ENCODE data around the gene PRKCH. TPM values are rescaled to one million over a fixed set of nuclear protein-coding genes. Genes with fewer than 3 reads are reported as not detected.
A peak's percentile ranks its signal among the peaks of the same experiment; 100 is the strongest.

Gene PRKCH
- total RNA-seq, 1 donor from 2014 or later: 8.4 TPM

DNA sequence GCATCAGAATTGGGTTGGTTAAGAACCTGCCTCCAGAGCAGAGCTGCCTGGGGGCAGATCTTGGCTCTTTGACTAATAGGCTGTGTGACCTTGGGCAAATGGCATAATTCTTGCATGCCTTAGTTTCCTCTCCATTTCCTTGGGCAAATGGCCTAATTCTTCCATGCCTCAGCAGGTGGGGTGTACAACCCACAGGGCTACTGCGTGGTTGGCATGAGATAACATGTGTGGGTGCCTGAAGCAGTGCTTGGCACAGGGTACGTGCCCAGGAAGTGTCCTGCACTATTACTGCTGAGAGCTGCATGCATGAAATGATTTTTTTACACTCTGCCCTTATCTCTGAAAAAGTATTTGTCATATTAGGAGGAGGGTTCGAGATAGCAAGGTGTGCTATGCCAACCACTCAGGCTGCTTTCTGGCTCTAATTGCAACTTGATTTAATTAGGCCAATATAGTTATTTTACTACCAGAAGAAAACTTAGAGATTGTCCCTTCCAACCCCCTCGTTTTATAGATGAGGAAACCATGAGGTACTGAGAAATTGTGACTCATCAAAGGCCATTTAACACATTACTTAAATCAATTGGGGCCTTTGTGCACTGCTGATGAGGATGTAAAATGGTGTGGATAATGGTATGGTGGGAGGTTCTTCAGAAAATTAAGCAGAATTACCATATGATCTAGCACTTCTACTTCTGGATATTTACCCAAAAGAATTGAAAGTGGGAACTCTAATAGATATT is 212.3 kb downstream of the PRKCH start:
- Histone ChIP-seq H3K36me3 (ENCODE audit: control insufficient read depth, insufficient read depth, low read length) (no peaks in the 10 kb centered on the region), H3K27me3 (ENCODE audit: control insufficient read depth, insufficient read depth, low read length) (no peaks in the 10 kb centered on the region), H3K4me3 (ENCODE audit: low read depth, low read length) (no peak overlapping the region)
- no peak for TF ChIP-seq CTCF (IDR thresholded peaks at IDR 0.05; ENCODE audit: insufficient read depth, low read length, poor library complexity, severe bottlenecking)
- DNase-seq (ENCODE audit: low read depth): no peak

- TF ChIP-seq CTCF (IDR thresholded peaks at IDR 0.05; ENCODE audit: insufficient read depth, low read length, poor library complexity, severe bottlenecking): no peak
- DNase-seq (ENCODE audit: low read depth): no peak
- Histone ChIP-seq H3K4me3 (ENCODE audit: low read depth, low read length) (no peak overlapping the region), H3K36me3 (ENCODE audit: control insufficient read depth, insufficient read depth, low read length) (no peaks in the 10 kb centered on the region), H3K27me3 (ENCODE audit: control insufficient read depth, insufficient read depth, low read length) (no peaks in the 10 kb centered on the region)
Observed at GRCh38 chr14:61535032-61535431, 213.7 kb downstream of the PRKCH start.

DNA sequence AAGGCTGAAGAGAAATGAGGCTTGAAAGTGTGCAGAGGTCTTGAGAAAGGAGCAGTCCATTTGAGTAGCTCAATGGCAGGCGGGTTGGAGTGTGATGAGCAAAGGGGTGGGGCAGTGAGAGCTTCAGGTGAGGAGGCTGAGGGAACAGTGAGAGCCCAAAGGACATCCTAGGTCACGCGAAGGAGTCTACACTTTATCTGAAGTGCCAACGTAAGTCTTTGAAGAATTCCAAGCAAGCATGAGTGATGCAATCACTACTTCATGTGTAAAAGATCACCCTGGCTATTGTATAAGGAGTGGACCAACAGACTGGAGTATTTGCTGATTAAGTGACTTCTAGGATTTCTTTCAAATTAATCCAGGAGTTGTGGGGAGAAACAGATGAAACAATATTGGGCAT is 214.1 kb downstream of the PRKCH start:
- TF ChIP-seq CTCF (IDR thresholded peaks at IDR 0.05; ENCODE audit: insufficient read depth, low read length, poor library complexity, severe bottlenecking): no peak
- Histone ChIP-seq H3K36me3 (ENCODE audit: control insufficient read depth, insufficient read depth, low read length) (no peaks in the 10 kb centered on the region), H3K27me3 (ENCODE audit: control insufficient read depth, insufficient read depth, low read length) (no peaks in the 10 kb centered on the region), H3K4me3 (ENCODE audit: low read depth, low read length) (no peak overlapping the region)
- DNase-seq (ENCODE audit: low read depth): no peak

- no peak for TF ChIP-seq CTCF (IDR thresholded peaks at IDR 0.05; ENCODE audit: insufficient read depth, low read length, poor library complexity, severe bottlenecking)
- DNase-seq (ENCODE audit: low read depth): no peak
- Histone ChIP-seq H3K27me3 (ENCODE audit: control insufficient read depth, insufficient read depth, low read length) (no peaks in the 10 kb centered on the region), H3K4me3 (ENCODE audit: low read depth, low read length) (no peak overlapping the region), H3K36me3 (ENCODE audit: control insufficient read depth, insufficient read depth, low read length) (no peaks in the 10 kb centered on the region)
Observed at GRCh38 chr14:61536661-61537562, 215.5 kb downstream of the PRKCH start.

GRCh38 chr14:61537563-61538463 is 216.4 kb downstream of the PRKCH start:
- no peaks in the 10 kb centered on the region for H3K27me3 ChIP-seq (ENCODE audit: control insufficient read depth, insufficient read depth, low read length)
- no peak for TF ChIP-seq CTCF (IDR thresholded peaks at IDR 0.05; ENCODE audit: insufficient read depth, low read length, poor library complexity, severe bottlenecking)
- H3K4me3 ChIP-seq (ENCODE audit: low read depth, low read length): no peak overlapping the region
- no peaks in the 10 kb centered on the region for H3K36me3 ChIP-seq (ENCODE audit: control insufficient read depth, insufficient read depth, low read length)
- DNase-seq (ENCODE audit: low read depth): peak; percentile 99
